A549 (cell line): ENCODE results near the gene TCF12. TPM values are rescaled to one million over a fixed set of nuclear protein-coding genes. Genes with fewer than 3 reads are reported as not detected.
A peak's percentile ranks its signal among the peaks of the same experiment; 100 is the strongest.
"Not testable (repeated sequence)": the region's sequence is repeated elsewhere in the genome, so short reads cannot be mapped to it uniquely, and the experiment has no call there.

ENCODE experiments used
- ATAC-seq, 2 experiments: fragments of 200-7000 bp in 1 of 2; fragments of >200 bp in 1 of 2; cut with Nextera tagmentation in 1 of 2; cut with Tn5 transposase in 1 of 2; 3 replicates each; pipeline versions ENCODE4 v1.8.0 to v1.9.1; 2018 to 2020; ENCODE audit warnings: mild to moderate bottlenecking in 1 of 2, moderate library complexity in 1 of 2
- CTCF ChIA-PET: fragments of 300-600 bp; sonication (Branson Sonifier 250); formaldehyde crosslinking; extraction: SDS; loops from one replicate; lab custom pipeline; 2021; ENCODE audit warnings: antibody characterized with exemption, inconsistent platforms; lab: Yijun Ruan, JAX
- POLR2A ChIA-PET: fragments of 350-600 bp; formaldehyde crosslinking; extraction: SDS; loops from one replicate; lab custom pipeline; 2021; ENCODE audit warnings: antibody characterized with exemption, inconsistent platforms; lab: Yijun Ruan, JAX
- DNase-seq, 2 experiments: peaks; one replicate each; pipeline versions ENCODE4 v3.0.0 to v3.0.0-alpha.2; 2011 to 2016; ENCODE audit warnings: low read depth in 1 of 2, low spot score in 1 of 2
- FAIRE-seq: peaks from 2 replicates; lab custom pipeline; 2011; peaks lifted over from hg19 to GRCh38; lab: Jason Lieb, UNC
- H3K27ac ChIP-seq, 2 experiments: fragments of >200 bp; sonication (Bioruptor Twin); formaldehyde crosslinking; 3 replicates each; pipeline ENCODE4 v1.5.1; 2016 to 2017
- H3K4me1 ChIP-seq: fragments of >200 bp; sonication (Bioruptor Twin); formaldehyde crosslinking; 3 replicates; pipeline ENCODE4 v1.6.1; 2016
- H3K4me2 ChIP-seq: fragments of >200 bp; sonication (Bioruptor Twin); formaldehyde crosslinking; 3 replicates; pipeline ENCODE4 v1.6.1; 2016
- H3K4me3 ChIP-seq: fragments of >200 bp; sonication (Bioruptor Twin); formaldehyde crosslinking; 3 replicates; pipeline ENCODE4 v1.5.1; 2016
- H3K9me3 ChIP-seq: fragments of >200 bp; sonication (Bioruptor Twin); formaldehyde crosslinking; 3 replicates; pipeline ENCODE4 v1.6.1; 2016
- CBX2 ChIP-seq: fragments of 200-600 bp; sonication (generic); IDR thresholded peaks from 2 replicates; pipeline ENCODE4 v1.6.1; 2016; ENCODE audit warnings: low read depth, mild to moderate bottlenecking, borderline replicate concordance
- CBX8 ChIP-seq: fragments of 200-600 bp; sonication (generic); IDR thresholded peaks from 2 replicates; pipeline ENCODE4 v1.6.1; 2016
- CHD4 ChIP-seq: fragments of 200-600 bp; sonication (generic); IDR thresholded peaks from 2 replicates; pipeline ENCODE4 v1.6.1; 2016; ENCODE audit warnings: antibody characterized with exemption, mild to moderate bottlenecking, borderline replicate concordance
- EHF ChIP-seq: fragments of 250-450 bp; sonication (Bioruptor Pico); IDR thresholded peaks from 2 replicates; pipeline ENCODE4 v1.5.0; 2020; ENCODE audit warnings: mild to moderate bottlenecking
- ESRRA ChIP-seq: fragments of 150-350 bp; IDR thresholded peaks from 2 replicates; pipeline ENCODE4 v1.6.1; 2014; ENCODE audit warnings: mild to moderate bottlenecking, low read length, borderline replicate concordance
- FOXS1 ChIP-seq: fragments of 250-450 bp; sonication (Bioruptor Pico); IDR thresholded peaks from 2 replicates; pipeline ENCODE4 v1.5.0; 2020; ENCODE audit warnings: mild to moderate bottlenecking, moderate library complexity
- HEYL ChIP-seq: fragments of 250-450 bp; sonication (Bioruptor Pico); IDR thresholded peaks from 2 replicates; pipeline ENCODE4 v1.8.0; 2021; ENCODE audit warnings: mild to moderate bottlenecking, moderate library complexity
- HOXB5 ChIP-seq: fragments of 250-450 bp; sonication (Bioruptor Pico); IDR thresholded peaks from 2 replicates; pipeline ENCODE4 v1.5.0; 2020; ENCODE audit warnings: mild to moderate bottlenecking, moderate library complexity
- JUNB ChIP-seq: fragments of >200 bp; sonication (Bioruptor Twin); formaldehyde crosslinking; IDR thresholded peaks from 2 replicates; pipeline ENCODE4 v1.6.1; 2016
- MAFK ChIP-seq: fragments of 450-650 bp; IDR thresholded peaks from 2 replicates; pipeline ENCODE4 v1.6.1; 2014; ENCODE audit not compliant: partially characterized antibody
- MAZ ChIP-seq: fragments of 150-350 bp; IDR thresholded peaks from 2 replicates; pipeline ENCODE4 v1.6.1; 2014; ENCODE audit warnings: antibody characterized with exemption, low read depth, low read length, borderline replicate concordance
- MYC ChIP-seq: IDR thresholded peaks from 2 replicates; pipeline ENCODE4 v1.6.1; 2012; ENCODE audit warnings: mild to moderate bottlenecking, inconsistent platforms, low read length, improper control_type of control experiment, borderline replicate concordance
- NFE2L2 ChIP-seq: fragments of 150-350 bp; conservative IDR thresholded peaks from 2 replicates; pipeline ENCODE4 v1.6.1; 2014; ENCODE audit warnings: low read length
- NPAS2 ChIP-seq: fragments of 250-450 bp; sonication (Bioruptor Pico); IDR thresholded peaks from 2 replicates; pipeline ENCODE4 v1.8.0; 2022; ENCODE audit warnings: mild to moderate bottlenecking, moderate library complexity, borderline replicate concordance
- RFX5 ChIP-seq: fragments of 450-650 bp; IDR thresholded peaks from 2 replicates; pipeline ENCODE4 v1.7.1; 2014; ENCODE audit warnings: antibody characterized with exemption, mild to moderate bottlenecking, moderate library complexity
- ZC3H11A ChIP-seq: fragments of 450-650 bp; IDR thresholded peaks from 2 replicates; pipeline ENCODE4 v1.6.1; 2014; ENCODE audit warnings: antibody characterized with exemption, mild to moderate bottlenecking
- ZNF302 ChIP-seq: fragments of 250-450 bp; sonication (Bioruptor Pico); IDR thresholded peaks from 2 replicates; pipeline ENCODE4 v1.9.0; 2021; ENCODE audit warnings: inconsistent platforms, mild to moderate bottlenecking, moderate library complexity
- WGBS: methylation state at CpG from one replicate; pipeline ENCODE4 v1.1.6; 2017; ENCODE audit errors: missing lambda C conversion rate; 5-methylcytosine and 5-hydroxymethylcytosine counted together
- polyA plus RNA-seq, 4 experiments: library from polyadenylated mRNA; depleted of rRNA in 3 of 4; stranded (reverse); fragments of >200 nt; fragmentation: RNase III in 1 of 4; extraction: RNeasy Plus Mini Kit Qiagen cat#74134 plus additional on column Dnase treatment in 1 of 4; gene quantifications; 2 replicates in 3 of 4; 3 replicates in 1 of 4; pipeline ENCODE4 v1.2.3, GENCODE V29; 2011 to 2017
- TF ChIP-seq, protein P1 (sequence below): fragments of 250-450 bp; sonication (Bioruptor Pico); IDR thresholded peaks from 2 replicates; pipeline ENCODE4 v1.5.0; 2021; ENCODE audit warnings: mild to moderate bottlenecking, moderate library complexity, borderline replicate concordance
- TF ChIP-seq, protein P2 (sequence below): IDR thresholded peaks from 2 replicates; pipeline ENCODE4 v1.6.1; 2012
- TF ChIP-seq, protein P3 (sequence below): fragments of 250-450 bp; sonication (Bioruptor Pico); IDR thresholded peaks from 2 replicates; pipeline ENCODE4 v1.5.0; 2020; ENCODE audit warnings: low read depth, mild to moderate bottlenecking, moderate library complexity
- TF ChIP-seq, protein P4 (sequence below): fragments of 150-350 bp; IDR thresholded peaks from 2 replicates; pipeline ENCODE4 v1.6.1; 2014; ENCODE audit warnings: low read depth, mild to moderate bottlenecking, low read length

Gene TCF12
- polyA plus RNA-seq, 2 of the 4 experiments (the other 2 are of a cell fraction), result 36.3 to 121 TPM

DNA sequence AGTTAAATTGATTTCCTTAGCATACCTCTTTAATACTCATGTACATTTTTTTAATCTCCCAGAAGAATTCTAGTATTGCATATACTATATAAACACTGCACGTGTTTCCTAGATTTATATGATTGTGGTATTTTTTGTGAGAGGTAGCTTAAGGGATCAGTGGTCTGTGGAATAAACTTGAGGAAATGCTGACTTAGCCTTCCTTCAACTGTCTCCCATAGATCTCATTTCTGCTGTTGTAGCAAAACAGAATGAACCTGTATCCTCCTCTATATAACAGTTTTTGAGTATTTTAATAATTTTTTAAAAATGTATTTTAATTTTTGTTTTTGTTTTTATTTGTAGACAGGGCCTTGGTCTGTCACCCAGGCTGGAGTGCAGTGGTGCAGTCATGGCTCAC, 86.8 kb downstream of the TCF12 start:
- 87% methylated on average over 1 of the region's 1 CpG for WGBS
- POLR2A ChIA-PET, result no interaction called here
- no peak overlapping the region for H3K27ac ChIP-seq
- H3K9me3 ChIP-seq, result no peaks in the 10 kb centered on the region
- ATAC-seq (no peak), DNase-seq (no peak), FAIRE-seq (no peak)
- H3K4me2 ChIP-seq, result no peak overlapping the region
- peaks cover 15% of the 10 kb centered on the region for H3K4me1 ChIP-seq
- peak; percentile 80 for TF ChIP-seq MAFK
- TF ChIP-seq MAZ, result no peak
- no peak for TF ChIP-seq FOXS1 (CRISPR knock-in tag)
- no peak for TF ChIP-seq CHD4
- no peak for TF ChIP-seq EHF (CRISPR knock-in tag)
- TF ChIP-seq, all 56 proteins: peak for 1
- H3K4me3 ChIP-seq, result no peak overlapping the region
- CTCF ChIA-PET, result interaction anchor here (0.6 kb wide), 1 partner anchor 541 kb away, joined by 4 read pairs; no protein-coding TSS in a partner anchor

DNA sequence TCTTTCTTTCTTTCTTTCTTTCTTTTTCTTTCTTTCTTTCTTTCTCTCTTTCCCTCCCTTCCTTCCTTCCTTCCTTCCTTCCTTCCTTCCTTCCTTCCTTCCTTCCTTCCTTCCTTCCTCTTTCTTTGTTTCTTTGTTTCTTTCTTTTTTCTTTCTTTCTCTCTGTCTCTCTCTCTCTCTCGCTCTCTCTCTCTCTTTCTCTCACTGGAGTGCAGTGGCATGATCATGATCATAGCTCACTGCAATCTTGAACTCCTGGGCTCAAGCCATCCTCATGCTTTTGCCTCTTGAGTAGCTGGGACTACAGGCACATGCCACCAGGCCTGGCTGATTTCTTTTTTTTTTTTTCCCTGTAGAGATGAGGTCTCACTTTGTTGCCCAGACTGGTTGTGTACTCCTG, 89.4 kb downstream of the TCF12 start:
- POLR2A ChIA-PET, result not testable (repeated sequence)
- 100% methylated on average over 1 of the region's 1 CpG for WGBS

DNA sequence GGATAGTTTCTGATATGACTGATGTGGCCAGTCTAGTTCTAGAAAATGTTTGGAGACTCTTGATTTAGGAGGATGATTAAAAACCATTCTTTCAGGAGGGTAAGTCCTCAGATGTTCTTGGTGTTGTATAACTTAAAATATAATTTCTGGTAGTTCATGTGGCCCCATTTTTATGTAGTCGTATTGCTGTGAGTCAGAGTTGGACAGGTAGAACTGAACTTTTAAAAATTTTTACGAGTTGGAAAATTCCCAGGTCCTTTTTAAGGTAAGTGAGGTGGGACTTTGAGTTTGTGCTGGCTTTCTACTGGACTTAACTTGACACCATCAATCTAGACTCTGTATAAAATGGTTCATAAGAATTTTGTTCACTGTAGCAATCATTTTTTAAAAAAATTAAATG, 92.3 kb downstream of the TCF12 start:
- TF ChIP-seq RFX5 (no peak), ESRRA (no peak), CBX2 (no peak), HEYL (no peak), ZC3H11A (no peak), MYC (no peak), NFE2L2 (no peak), FOXS1 (CRISPR knock-in tag) (no peak), NPAS2 (CRISPR knock-in tag) (no peak), CBX8 (no peak), HOXB5 (CRISPR knock-in tag) (no peak), JUNB (no peak), ZNF302 (CRISPR knock-in tag) (no peak)
- TF ChIP-seq, protein P1, sequence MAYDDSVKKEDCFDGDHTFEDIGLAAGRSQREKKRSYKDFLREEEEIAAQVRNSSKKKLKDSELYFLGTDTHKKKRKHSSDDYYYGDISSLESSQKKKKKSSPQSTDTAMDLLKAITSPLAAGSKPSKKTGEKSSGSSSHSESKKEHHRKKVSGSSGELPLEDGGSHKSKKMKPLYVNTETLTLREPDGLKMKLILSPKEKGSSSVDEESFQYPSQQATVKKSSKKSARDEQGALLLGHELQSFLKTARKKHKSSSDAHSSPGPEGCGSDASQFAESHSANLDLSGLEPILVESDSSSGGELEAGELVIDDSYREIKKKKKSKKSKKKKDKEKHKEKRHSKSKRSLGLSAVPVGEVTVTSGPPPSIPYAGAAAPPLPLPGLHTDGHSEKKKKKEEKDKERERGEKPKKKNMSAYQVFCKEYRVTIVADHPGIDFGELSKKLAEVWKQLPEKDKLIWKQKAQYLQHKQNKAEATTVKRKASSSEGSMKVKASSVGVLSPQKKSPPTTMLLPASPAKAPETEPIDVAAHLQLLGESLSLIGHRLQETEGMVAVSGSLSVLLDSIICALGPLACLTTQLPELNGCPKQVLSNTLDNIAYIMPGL (CRISPR knock-in tag), result no peak
- TF ChIP-seq, protein P2, sequence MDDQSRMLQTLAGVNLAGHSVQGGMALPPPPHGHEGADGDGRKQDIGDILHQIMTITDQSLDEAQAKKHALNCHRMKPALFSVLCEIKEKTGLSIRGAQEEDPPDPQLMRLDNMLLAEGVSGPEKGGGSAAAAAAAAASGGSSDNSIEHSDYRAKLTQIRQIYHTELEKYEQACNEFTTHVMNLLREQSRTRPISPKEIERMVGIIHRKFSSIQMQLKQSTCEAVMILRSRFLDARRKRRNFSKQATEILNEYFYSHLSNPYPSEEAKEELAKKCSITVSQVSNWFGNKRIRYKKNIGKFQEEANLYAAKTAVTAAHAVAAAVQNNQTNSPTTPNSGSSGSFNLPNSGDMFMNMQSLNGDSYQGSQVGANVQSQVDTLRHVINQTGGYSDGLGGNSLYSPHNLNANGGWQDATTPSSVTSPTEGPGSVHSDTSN, result no peak
- TF ChIP-seq, protein P3, sequence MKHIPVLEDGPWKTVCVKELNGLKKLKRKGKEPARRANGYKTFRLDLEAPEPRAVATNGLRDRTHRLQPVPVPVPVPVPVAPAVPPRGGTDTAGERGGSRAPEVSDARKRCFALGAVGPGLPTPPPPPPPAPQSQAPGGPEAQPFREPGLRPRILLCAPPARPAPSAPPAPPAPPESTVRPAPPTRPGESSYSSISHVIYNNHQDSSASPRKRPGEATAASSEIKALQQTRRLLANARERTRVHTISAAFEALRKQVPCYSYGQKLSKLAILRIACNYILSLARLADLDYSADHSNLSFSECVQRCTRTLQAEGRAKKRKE (CRISPR knock-in tag), result no peak
- TF ChIP-seq, protein P4, sequence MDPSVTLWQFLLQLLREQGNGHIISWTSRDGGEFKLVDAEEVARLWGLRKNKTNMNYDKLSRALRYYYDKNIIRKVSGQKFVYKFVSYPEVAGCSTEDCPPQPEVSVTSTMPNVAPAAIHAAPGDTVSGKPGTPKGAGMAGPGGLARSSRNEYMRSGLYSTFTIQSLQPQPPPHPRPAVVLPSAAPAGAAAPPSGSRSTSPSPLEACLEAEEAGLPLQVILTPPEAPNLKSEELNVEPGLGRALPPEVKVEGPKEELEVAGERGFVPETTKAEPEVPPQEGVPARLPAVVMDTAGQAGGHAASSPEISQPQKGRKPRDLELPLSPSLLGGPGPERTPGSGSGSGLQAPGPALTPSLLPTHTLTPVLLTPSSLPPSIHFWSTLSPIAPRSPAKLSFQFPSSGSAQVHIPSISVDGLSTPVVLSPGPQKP, result no peak
- no peak for ATAC-seq
- H3K27ac ChIP-seq, result no peak overlapping the region
- POLR2A ChIA-PET, result no interaction called here
- H3K4me2 ChIP-seq, result no peak overlapping the region
- 90% methylated on average over 2 of the region's 2 CpGs for WGBS
- FAIRE-seq, result no peak
- no peak for DNase-seq
- H3K4me1 ChIP-seq, result peaks cover 7% of the 10 kb centered on the region
- no peak overlapping the region for H3K4me3 ChIP-seq
- CTCF ChIA-PET, result interaction anchor here (0.7 to 1.4 kb wide), 2 partner anchors 12 to 19 kb away, joined by 3 read pairs; no protein-coding TSS in a partner anchor
- no peaks in the 10 kb centered on the region for H3K9me3 ChIP-seq

More for the DNA sequence above, 89.4 kb downstream of the TCF12 start:
- CTCF ChIA-PET, H3K4me3 ChIP-seq, DNase-seq, ATAC-seq, H3K4me2 ChIP-seq, H3K9me3 ChIP-seq, H3K27ac ChIP-seq, FAIRE-seq: not testable (repeated sequence)
- peaks cover 13% of the 10 kb centered on the region for H3K4me1 ChIP-seq
